Type B pancreatic cell (in vitro differentiated cells): ENCODE data around the gene LDAH. TPM values are rescaled to one million over a fixed set of nuclear protein-coding genes. Genes with fewer than 3 reads are reported as not detected.

Experiments
- DNase-seq: peaks from one replicate; pipeline ENCODE4 v3.0.0; 2021; ENCODE audit warnings: mixed read lengths; ENCODE audit not compliant: unreplicated experiment; ENCODE audit errors: extremely low spot score
- H3K27ac Mint-ChIP-seq: 2 replicates; pipeline ENCODE4 v1.8.0; 2021; ENCODE audit warnings: mild to moderate bottlenecking, mixed read lengths
- H3K27me3 Mint-ChIP-seq: 2 replicates; pipeline ENCODE4 v1.8.0; 2021; ENCODE audit warnings: mixed read lengths
- H3K36me3 Mint-ChIP-seq: 2 replicates; pipeline ENCODE4 v1.8.0; 2021; ENCODE audit warnings: mixed read lengths
- H3K4me1 Mint-ChIP-seq: one replicate; pipeline ENCODE4 v1.8.0; 2021; ENCODE audit warnings: mixed read lengths; ENCODE audit not compliant: unreplicated experiment
- H3K4me3 Mint-ChIP-seq: 2 replicates; pipeline ENCODE4 v1.8.0; 2021; ENCODE audit warnings: mild to moderate bottlenecking, mixed read lengths
- H3K9me3 Mint-ChIP-seq: 2 replicates; pipeline ENCODE4 v1.8.0; 2021; ENCODE audit warnings: mixed read lengths
- total RNA-seq: library from RNA; stranded (reverse); gene quantifications from 2 replicates; pipeline ENCODE4 v1.2.1, GENCODE V29; 2021; ENCODE audit warnings: low replicate concordance
- TF ChIP-seq, protein P1 (sequence below): fragments of 200-600 bp; sonication (generic); conservative IDR thresholded peaks from 2 replicates; pipeline ENCODE4 v1.5.0; 2021; ENCODE audit warnings: antibody characterized with exemption, mild to moderate bottlenecking

The LDAH gene
- total RNA-seq, 1 donor from 2014 or later, result 30.1 TPM

DNA sequence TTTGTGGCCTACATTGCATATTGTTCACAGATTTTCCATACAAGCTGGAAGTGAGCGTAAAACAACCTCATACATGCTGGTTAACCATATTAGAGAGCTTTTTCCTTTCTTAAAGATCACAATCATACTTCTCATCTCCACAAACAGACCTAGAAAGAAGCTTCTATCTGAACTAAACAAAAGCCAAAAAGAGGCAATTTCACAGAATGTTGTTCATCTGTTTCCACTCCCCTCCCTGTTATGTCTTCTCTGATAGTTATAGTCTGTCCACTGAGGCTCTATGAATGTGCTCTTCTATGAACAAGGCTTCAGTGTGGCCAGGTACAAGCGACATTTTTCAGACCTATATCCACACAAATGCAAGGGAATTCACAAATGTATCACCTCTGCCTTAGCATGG lies 63.4 kb downstream of the LDAH start:
- TF ChIP-seq, protein P1, sequence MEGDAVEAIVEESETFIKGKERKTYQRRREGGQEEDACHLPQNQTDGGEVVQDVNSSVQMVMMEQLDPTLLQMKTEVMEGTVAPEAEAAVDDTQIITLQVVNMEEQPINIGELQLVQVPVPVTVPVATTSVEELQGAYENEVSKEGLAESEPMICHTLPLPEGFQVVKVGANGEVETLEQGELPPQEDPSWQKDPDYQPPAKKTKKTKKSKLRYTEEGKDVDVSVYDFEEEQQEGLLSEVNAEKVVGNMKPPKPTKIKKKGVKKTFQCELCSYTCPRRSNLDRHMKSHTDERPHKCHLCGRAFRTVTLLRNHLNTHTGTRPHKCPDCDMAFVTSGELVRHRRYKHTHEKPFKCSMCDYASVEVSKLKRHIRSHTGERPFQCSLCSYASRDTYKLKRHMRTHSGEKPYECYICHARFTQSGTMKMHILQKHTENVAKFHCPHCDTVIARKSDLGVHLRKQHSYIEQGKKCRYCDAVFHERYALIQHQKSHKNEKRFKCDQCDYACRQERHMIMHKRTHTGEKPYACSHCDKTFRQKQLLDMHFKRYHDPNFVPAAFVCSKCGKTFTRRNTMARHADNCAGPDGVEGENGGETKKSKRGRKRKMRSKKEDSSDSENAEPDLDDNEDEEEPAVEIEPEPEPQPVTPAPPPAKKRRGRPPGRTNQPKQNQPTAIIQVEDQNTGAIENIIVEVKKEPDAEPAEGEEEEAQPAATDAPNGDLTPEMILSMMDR, result no peak
- Mint-ChIP-seq H3K27me3 (no peaks in the 10 kb centered on the region), H3K27ac (no peak overlapping the region), H3K9me3 (no peaks in the 10 kb centered on the region), H3K4me3 (no peak overlapping the region), H3K4me1 (no peaks in the 10 kb centered on the region), H3K36me3 (peaks cover 13% of the 10 kb centered on the region)
- DNase-seq, result no peak

DNA sequence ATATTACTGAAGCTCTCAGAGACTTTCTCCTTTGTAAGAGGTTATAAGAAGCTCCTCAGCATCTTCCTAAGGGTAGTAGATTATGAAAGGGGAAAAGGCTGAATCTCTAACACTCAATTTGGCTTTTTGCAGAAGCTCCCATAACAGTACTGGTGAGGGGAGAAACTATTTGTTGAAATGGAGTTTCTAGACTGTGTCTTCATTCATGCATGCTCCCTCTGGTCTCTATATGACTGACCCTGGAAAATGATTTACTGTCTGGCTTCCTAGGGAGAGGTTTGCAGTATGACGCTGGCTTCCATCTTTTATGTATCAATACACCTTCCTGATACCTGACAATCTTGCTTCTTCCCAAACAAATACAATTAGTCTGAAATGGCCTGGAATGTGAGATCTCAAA lies 63.9 kb downstream of the LDAH start:
- DNase-seq, result no peak
- H3K36me3 Mint-ChIP-seq, result peaks cover 13% of the 10 kb centered on the region
- H3K27me3 Mint-ChIP-seq, result no peaks in the 10 kb centered on the region
- H3K4me1 Mint-ChIP-seq, result no peaks in the 10 kb centered on the region
- no peaks in the 10 kb centered on the region for H3K9me3 Mint-ChIP-seq
- H3K4me3 Mint-ChIP-seq, result no peak overlapping the region
- H3K27ac Mint-ChIP-seq, result no peak overlapping the region
- TF ChIP-seq, protein P1, result no peak

DNA sequence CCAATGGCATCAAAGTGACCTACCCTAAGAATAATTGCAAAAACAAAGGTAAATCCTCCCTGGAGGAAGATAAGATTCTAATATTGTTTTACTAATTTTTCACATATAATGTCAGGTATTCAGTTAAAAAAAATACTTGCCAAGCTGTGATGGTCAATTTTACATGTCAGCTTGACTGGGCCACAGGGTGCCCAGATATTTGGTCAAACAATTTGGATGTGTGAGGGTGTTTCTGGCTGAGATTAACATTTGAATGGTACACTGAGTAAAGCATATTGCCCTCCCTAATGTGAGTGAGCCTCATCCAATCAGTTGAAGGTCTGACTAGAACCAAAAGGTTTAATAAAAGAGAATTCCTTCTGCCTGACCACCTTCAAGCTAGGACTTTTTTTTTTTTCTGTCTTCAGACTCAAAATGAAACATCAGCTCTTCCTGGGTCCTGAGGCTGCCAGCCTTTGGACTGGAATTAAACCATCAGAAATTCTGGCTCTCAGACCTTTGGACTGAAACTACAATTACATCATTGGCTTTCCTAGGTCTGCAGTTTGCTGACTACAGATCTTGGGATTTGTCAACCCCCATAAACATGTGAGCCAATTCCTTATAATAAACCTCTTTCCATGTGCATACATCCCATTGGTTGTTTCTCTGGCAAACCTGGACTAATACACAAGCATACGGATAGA lies 65.4 kb downstream of the LDAH start:
- no peak overlapping the region for H3K4me3 Mint-ChIP-seq
- peaks cover 13% of the 10 kb centered on the region for H3K36me3 Mint-ChIP-seq
- H3K27me3 Mint-ChIP-seq, result no peaks in the 10 kb centered on the region
- TF ChIP-seq, protein P1, result no peak
- no peaks in the 10 kb centered on the region for H3K9me3 Mint-ChIP-seq
- DNase-seq, result no peak
- no peaks in the 10 kb centered on the region for H3K4me1 Mint-ChIP-seq
- H3K27ac Mint-ChIP-seq, result no peak overlapping the region

DNA sequence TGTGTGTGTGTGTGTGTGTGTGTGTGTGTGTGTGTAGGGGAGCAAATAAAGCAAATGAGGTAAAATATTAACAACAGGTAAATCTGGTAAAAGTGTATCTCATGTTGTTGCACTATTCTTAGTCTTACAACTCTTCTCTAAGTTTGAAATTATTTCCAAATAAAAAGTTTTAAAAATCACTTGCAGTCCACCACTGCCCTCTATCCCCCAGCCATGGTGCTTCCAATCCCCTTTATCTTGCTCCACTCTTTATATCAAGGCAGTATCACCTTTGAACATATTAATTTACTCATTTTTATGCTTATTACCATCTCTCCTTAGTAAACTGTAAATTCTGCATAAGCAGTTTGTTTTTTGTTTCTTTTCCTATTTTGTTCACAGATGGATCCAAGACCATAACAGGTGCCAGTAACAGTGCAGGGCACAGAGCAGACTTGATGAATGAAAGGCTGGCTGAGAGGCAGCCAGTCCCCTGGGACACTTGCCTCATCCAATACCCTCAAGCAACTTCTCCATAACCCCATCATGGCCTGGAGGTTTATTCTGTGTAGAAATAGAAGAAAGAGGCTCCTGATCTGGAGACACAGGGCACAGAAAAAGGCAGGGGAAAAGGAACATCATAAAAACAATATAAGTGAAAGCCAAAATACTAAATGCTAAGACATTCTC lies 67.6 kb downstream of the LDAH start:
- no peak for DNase-seq
- Mint-ChIP-seq H3K27me3 (no peaks in the 10 kb centered on the region), H3K9me3 (no peaks in the 10 kb centered on the region), H3K36me3 (peaks cover 9% of the 10 kb centered on the region), H3K4me3 (no peak overlapping the region), H3K4me1 (no peaks in the 10 kb centered on the region), H3K27ac (no peak overlapping the region)
- TF ChIP-seq, protein P1, result no peak

DNA sequence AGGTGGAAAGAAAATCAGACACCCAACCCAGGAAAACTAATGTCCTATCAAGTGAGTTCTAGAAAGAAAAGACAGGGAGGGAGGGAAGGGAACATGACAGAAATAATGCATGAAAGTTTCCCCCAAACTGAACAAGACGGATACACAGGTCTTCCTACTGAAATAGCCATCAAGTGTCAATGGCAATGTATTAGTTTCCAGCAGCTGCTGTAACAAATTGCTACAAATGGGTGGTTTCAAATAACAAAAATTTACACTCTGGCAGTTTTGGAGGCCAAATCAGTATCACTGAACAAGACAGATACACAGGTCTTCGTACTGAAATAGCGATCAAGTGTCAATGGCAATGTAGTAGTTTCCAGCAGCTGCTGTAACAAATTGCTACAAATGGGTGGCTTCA lies 70.6 kb downstream of the LDAH start:
- no peaks in the 10 kb centered on the region for H3K4me1 Mint-ChIP-seq
- no peak overlapping the region for H3K4me3 Mint-ChIP-seq
- H3K36me3 Mint-ChIP-seq, result peaks cover 8% of the 10 kb centered on the region
- H3K9me3 Mint-ChIP-seq, result no peaks in the 10 kb centered on the region
- H3K27ac Mint-ChIP-seq, result no peak overlapping the region
- no peak for DNase-seq
- TF ChIP-seq, protein P1, result no peak
- no peaks in the 10 kb centered on the region for H3K27me3 Mint-ChIP-seq
